Neuronal stem cell (in vitro differentiated cells): ENCODE results near the gene CEMIP.

Experiments used
- DNase-seq: peaks from one replicate; pipeline ENCODE4 v3.0.0-alpha.2; 2013; ENCODE audit warnings: low spot score
- H2AFZ ChIP-seq: one replicate; pipeline ENCODE4 v1.6.1; 2013; ENCODE audit warnings: mild to moderate bottlenecking, low read length, inconsistent platforms
- H2AK5ac ChIP-seq: 2 replicates; pipeline ENCODE4 v1.6.1; 2013; ENCODE audit warnings: low read depth, mild to moderate bottlenecking, inconsistent platforms, low read length, moderate library complexity, mixed read lengths
- H2BK120ac ChIP-seq: 2 replicates; pipeline ENCODE4 v1.6.1; 2013; ENCODE audit warnings: low read depth, mild to moderate bottlenecking, inconsistent platforms, low read length, moderate library complexity, mixed read lengths
- H2BK12ac ChIP-seq: one replicate; pipeline ENCODE4 v1.6.1; 2013; ENCODE audit warnings: low read length, inconsistent platforms
- H2BK15ac ChIP-seq: 2 replicates; pipeline ENCODE4 v1.6.1; 2013; ENCODE audit warnings: mild to moderate bottlenecking, low read length, inconsistent platforms, mixed read lengths
- H2BK5ac ChIP-seq: one replicate; pipeline ENCODE4 v1.6.1; 2013; ENCODE audit warnings: inconsistent platforms, mild to moderate bottlenecking, low read length, moderate library complexity
- H3K14ac ChIP-seq: one replicate; pipeline ENCODE4 v1.6.1; 2013; ENCODE audit warnings: low read length, inconsistent platforms
- H3K18ac ChIP-seq: 2 replicates; pipeline ENCODE4 v1.6.1; 2013; ENCODE audit warnings: low read length, inconsistent platforms
- H3K23ac ChIP-seq: 2 replicates; pipeline ENCODE4 v1.6.1; 2013; ENCODE audit warnings: low read depth, mild to moderate bottlenecking, mixed read lengths, low read length, inconsistent platforms; ENCODE audit not compliant: poor library complexity
- H3K27ac ChIP-seq: replicated peaks from 3 replicates; pipeline ENCODE4 v1.5.1; 2013; ENCODE audit warnings: low read length, inconsistent platforms
- H3K27me3 ChIP-seq, 3 experiments: 2 replicates each; pipeline ENCODE4 v1.6.1; 2013; ENCODE audit warnings: low read length in 3 of 3, mild to moderate bottlenecking in 2 of 3, inconsistent platforms in 1 of 3, low read depth in 1 of 3, mixed read lengths in 1 of 3, moderate library complexity in 1 of 3; ENCODE audit not compliant: control insufficient read depth in 3 of 3, insufficient read depth in 3 of 3
- H3K36me3 ChIP-seq, 2 donors: replicated peaks in 1 of 2; 2 replicates each; pipeline ENCODE4 v1.6.1; 2013; ENCODE audit warnings: low read length in 2 of 2; ENCODE audit not compliant: control insufficient read depth in 2 of 2, insufficient read depth in 2 of 2
- H3K4ac ChIP-seq: 2 replicates; pipeline ENCODE4 v1.6.1; 2013; ENCODE audit warnings: inconsistent platforms, mild to moderate bottlenecking, low read length, moderate library complexity
- H3K4me1 ChIP-seq, 2 donors: 1 replicate in 1 of 2; 2 replicates in 1 of 2; pipeline ENCODE4 v1.6.1; 2013; ENCODE audit warnings: low read length in 2 of 2, low read depth in 1 of 2; ENCODE audit not compliant: control insufficient read depth in 2 of 2, insufficient read depth in 1 of 2
- H3K4me2 ChIP-seq: one replicate; pipeline ENCODE4 v1.6.1; 2013; ENCODE audit warnings: mild to moderate bottlenecking, low read length, inconsistent platforms; ENCODE audit not compliant: insufficient read depth, poor library complexity, severe bottlenecking
- H3K4me3 ChIP-seq, 2 donors: 2 replicates each; pipeline ENCODE4 v1.5.1; 2013; ENCODE audit warnings: low read length in 2 of 2, mild to moderate bottlenecking in 2 of 2, inconsistent platforms in 1 of 2, moderate library complexity in 1 of 2
- H3K79me1 ChIP-seq: one replicate; pipeline ENCODE4 v1.6.1; 2013; ENCODE audit warnings: low read depth, mild to moderate bottlenecking, inconsistent platforms, low read length, moderate library complexity
- H3K9ac ChIP-seq: one replicate; pipeline ENCODE4 v1.6.1; 2013; ENCODE audit warnings: mild to moderate bottlenecking, low read depth, low read length, inconsistent platforms; ENCODE audit not compliant: poor library complexity
- H3K9me3 ChIP-seq, 2 donors: replicated peaks in 1 of 2; 2 replicates each; pipeline versions ENCODE3 to v1.6.1; 2013; ENCODE audit warnings: low read length in 2 of 2, mild to moderate bottlenecking in 2 of 2, inconsistent platforms in 1 of 2, low read depth in 1 of 2, mixed read lengths in 1 of 2, moderate library complexity in 1 of 2; ENCODE audit not compliant: control insufficient read depth in 2 of 2, insufficient read depth in 1 of 2
- H4K8ac ChIP-seq: one replicate; pipeline ENCODE4 v1.6.1; 2013; ENCODE audit warnings: low read depth, mild to moderate bottlenecking, inconsistent platforms, low read length, moderate library complexity
- H4K91ac ChIP-seq: one replicate; pipeline ENCODE4 v1.6.1; 2013; ENCODE audit warnings: low read length, low read depth, mild to moderate bottlenecking, inconsistent platforms; ENCODE audit not compliant: poor library complexity
- WGBS, 2 donors: extraction: QIAGEN DNeasy Blood & Tissue Kit; methylation state at CpG; one replicate each; pipeline ENCODE4 v1.1.7; 2013; ENCODE audit warnings: missing lambda C conversion rate in 2 of 2, mixed read lengths in 1 of 2; ENCODE audit not compliant: insufficient read length in 2 of 2, insufficient replicate concordance in 1 of 2; ENCODE audit errors: extremely low coverage in 2 of 2; 5-methylcytosine and 5-hydroxymethylcytosine counted together

Gene CEMIP

GRCh38 chr15:80836223-80836622 is 57.1 kb downstream of the CEMIP start:
- no peaks in the 10 kb centered on the region for H3K36me3 ChIP-seq
- no peak overlapping the region for H2AK5ac ChIP-seq
- H2BK5ac ChIP-seq = no peak overlapping the region
- no peak overlapping the region for H3K14ac ChIP-seq
- no peak overlapping the region for H4K8ac ChIP-seq
- H3K18ac ChIP-seq = no peak overlapping the region
- H3K4me1 ChIP-seq = peaks cover 0 to 5% of the 10 kb centered on the region in 2 donors
- H2BK12ac ChIP-seq = no peak overlapping the region
- no peak overlapping the region for H3K4me2 ChIP-seq
- DNase-seq = no peak
- no peak overlapping the region for H3K9ac ChIP-seq
- no CpG with 5 or more reads among the region's 9 CpGs for WGBS, 2 donors
- no peak overlapping the region for H2BK15ac ChIP-seq
- no peak overlapping the region for H3K27ac ChIP-seq
- peaks cover 0 to 18% (median 0%) of the 10 kb centered on the region in 3 experiments for H3K27me3 ChIP-seq
- H3K79me1 ChIP-seq = peaks cover 2% of the 10 kb centered on the region
- no peak overlapping the region for H3K23ac ChIP-seq
- H3K9me3 ChIP-seq = no peaks in the 10 kb centered on the region
- H2AFZ ChIP-seq = no peak overlapping the region
- H2BK120ac ChIP-seq = no peak overlapping the region
- no peak overlapping the region for H4K91ac ChIP-seq
- H3K4me3 ChIP-seq = no peak overlapping the region
- no peak overlapping the region for H3K4ac ChIP-seq

DNA sequence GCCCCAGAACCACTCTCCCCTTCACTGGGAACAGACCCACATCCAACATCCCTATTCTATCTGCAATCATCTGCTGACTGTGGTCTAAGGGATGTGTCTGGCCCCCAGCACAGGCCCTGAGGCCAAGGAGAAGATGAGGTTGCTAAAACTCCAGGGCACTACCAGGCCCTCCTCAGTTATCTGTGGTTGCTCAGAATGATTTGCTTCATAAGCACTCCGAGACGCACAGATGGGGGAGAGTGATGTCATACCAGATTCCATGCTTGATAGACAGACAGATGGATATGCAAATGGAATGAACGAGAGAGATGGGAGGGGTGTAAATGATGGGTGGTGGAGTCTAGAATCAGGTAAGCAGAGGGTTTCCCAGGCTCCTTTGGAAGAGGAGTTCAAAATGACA is 57.8 kb downstream of the CEMIP start:
- no peak overlapping the region for H4K91ac ChIP-seq
- no peak overlapping the region for H3K23ac ChIP-seq
- H4K8ac ChIP-seq = no peak overlapping the region
- H2BK15ac ChIP-seq = no peak overlapping the region
- H3K14ac ChIP-seq = no peak overlapping the region
- H3K4me1 ChIP-seq = peaks cover 0 to 5% of the 10 kb centered on the region in 2 donors
- H3K36me3 ChIP-seq = no peaks in the 10 kb centered on the region
- no peak overlapping the region for H2BK120ac ChIP-seq
- WGBS, 2 donors = no CpG with 5 or more reads among the region's 3 CpGs
- no peak for DNase-seq
- H3K27me3 ChIP-seq = peaks cover 0 to 18% (median 0%) of the 10 kb centered on the region in 3 experiments
- no peak overlapping the region for H2AK5ac ChIP-seq
- no peak overlapping the region for H3K4ac ChIP-seq
- H3K18ac ChIP-seq = no peak overlapping the region
- H3K4me3 ChIP-seq = no peak overlapping the region
- H3K9ac ChIP-seq = no peak overlapping the region
- no peaks in the 10 kb centered on the region for H3K9me3 ChIP-seq
- no peak overlapping the region for H3K4me2 ChIP-seq
- no peak overlapping the region for H2BK12ac ChIP-seq
- H2BK5ac ChIP-seq = no peak overlapping the region
- H3K79me1 ChIP-seq = peaks cover 2% of the 10 kb centered on the region
- H3K27ac ChIP-seq = no peak overlapping the region
- H2AFZ ChIP-seq = no peak overlapping the region

DNA sequence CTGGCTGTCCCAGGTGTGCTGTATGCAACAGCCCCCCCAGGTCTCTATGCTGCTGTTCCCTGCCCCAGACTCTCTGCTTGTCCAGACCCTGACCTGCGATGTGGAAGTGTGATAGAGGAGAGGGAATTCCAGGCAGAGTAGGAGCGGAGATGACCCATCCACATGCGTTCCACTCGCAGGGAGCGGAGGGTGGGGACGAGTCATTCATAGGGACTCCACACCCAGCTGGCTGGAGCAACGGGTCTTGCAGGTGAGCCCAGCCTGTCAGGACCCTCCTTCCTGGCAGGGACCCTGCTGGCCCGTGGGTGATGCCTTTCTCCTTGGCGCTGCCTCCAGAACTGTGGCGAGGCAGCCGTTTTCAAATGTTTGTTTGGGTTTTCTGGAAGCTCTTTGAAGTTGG is 58.8 kb downstream of the CEMIP start:
- no peak overlapping the region for H3K27ac ChIP-seq
- no peak overlapping the region for H2BK15ac ChIP-seq
- H3K4ac ChIP-seq = no peak overlapping the region
- no peak overlapping the region for H3K4me2 ChIP-seq
- DNase-seq = no peak
- no peak overlapping the region for H4K8ac ChIP-seq
- H3K23ac ChIP-seq = no peak overlapping the region
- peaks cover 2% of the 10 kb centered on the region for H3K79me1 ChIP-seq
- H3K14ac ChIP-seq = no peak overlapping the region
- no peaks in the 10 kb centered on the region for H3K36me3 ChIP-seq
- H4K91ac ChIP-seq = peak overlapping the region; percentile 24
- H3K9me3 ChIP-seq = no peaks in the 10 kb centered on the region
- peaks cover 0 to 18% (median 0%) of the 10 kb centered on the region in 3 experiments for H3K27me3 ChIP-seq
- H3K4me1 ChIP-seq = peaks cover 0 to 5% of the 10 kb centered on the region in 2 donors
- WGBS, 2 donors = no CpG with 5 or more reads among the region's 11 CpGs
- peak overlapping the region; percentile 9 for H3K9ac ChIP-seq
- no peak overlapping the region for H2BK5ac ChIP-seq
- no peak overlapping the region for H2AFZ ChIP-seq
- H3K4me3 ChIP-seq = no peak overlapping the region
- H3K18ac ChIP-seq = peak overlapping the region; percentile 27
- no peak overlapping the region for H2BK120ac ChIP-seq
- no peak overlapping the region for H2BK12ac ChIP-seq
- no peak overlapping the region for H2AK5ac ChIP-seq

DNA sequence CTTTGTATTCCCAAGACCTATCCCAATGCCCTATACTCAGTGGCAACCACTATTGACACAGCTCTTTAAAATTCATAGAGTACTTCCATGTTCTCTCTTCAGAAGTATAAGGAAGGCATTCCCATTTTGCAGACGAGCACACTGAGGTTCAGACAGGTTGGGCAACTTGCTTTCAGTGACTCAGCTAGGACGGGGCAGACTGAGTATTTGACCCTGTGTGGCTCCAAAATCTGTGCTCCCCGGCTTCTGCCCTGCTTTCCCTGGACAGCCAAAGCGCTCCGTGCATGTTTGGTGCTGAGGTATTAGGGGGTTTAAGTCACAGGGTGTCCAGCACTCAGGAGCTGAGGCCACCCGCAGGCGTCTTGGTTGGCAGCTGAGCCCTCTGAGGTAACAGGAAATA is 59.5 kb downstream of the CEMIP start:
- H2AK5ac ChIP-seq = no peak overlapping the region
- H4K91ac ChIP-seq = no peak overlapping the region
- no peak overlapping the region for H2BK15ac ChIP-seq
- H3K27me3 ChIP-seq = peaks cover 0 to 18% (median 0%) of the 10 kb centered on the region in 3 experiments
- H3K18ac ChIP-seq = no peak overlapping the region
- H2BK5ac ChIP-seq = no peak overlapping the region
- no peak overlapping the region for H3K23ac ChIP-seq
- H3K79me1 ChIP-seq = peaks cover 2% of the 10 kb centered on the region
- peaks cover 0 to 5% of the 10 kb centered on the region in 2 donors for H3K4me1 ChIP-seq
- no peak overlapping the region for H2AFZ ChIP-seq
- no peaks in the 10 kb centered on the region for H3K36me3 ChIP-seq
- H3K4me3 ChIP-seq = no peak overlapping the region
- H2BK12ac ChIP-seq = no peak overlapping the region
- H3K27ac ChIP-seq = no peak overlapping the region
- WGBS, 2 donors = no CpG with 5 or more reads among the region's 7 CpGs
- H3K14ac ChIP-seq = no peak overlapping the region
- no peak overlapping the region for H2BK120ac ChIP-seq
- no peak for DNase-seq
- H4K8ac ChIP-seq = peak overlapping the region; percentile 29
- H3K4ac ChIP-seq = no peak overlapping the region
- no peaks in the 10 kb centered on the region for H3K9me3 ChIP-seq
- no peak overlapping the region for H3K9ac ChIP-seq
- no peak overlapping the region for H3K4me2 ChIP-seq
